ENCODE data around the gene RASL10B. TPM values are rescaled to one million over a fixed set of nuclear protein-coding genes. Genes with fewer than 3 reads are reported as not detected.

Gene RASL10B
- total RNA-seq, 2 experiments from 2014 or later: 0.22 to 0.47 TPM

DNA sequence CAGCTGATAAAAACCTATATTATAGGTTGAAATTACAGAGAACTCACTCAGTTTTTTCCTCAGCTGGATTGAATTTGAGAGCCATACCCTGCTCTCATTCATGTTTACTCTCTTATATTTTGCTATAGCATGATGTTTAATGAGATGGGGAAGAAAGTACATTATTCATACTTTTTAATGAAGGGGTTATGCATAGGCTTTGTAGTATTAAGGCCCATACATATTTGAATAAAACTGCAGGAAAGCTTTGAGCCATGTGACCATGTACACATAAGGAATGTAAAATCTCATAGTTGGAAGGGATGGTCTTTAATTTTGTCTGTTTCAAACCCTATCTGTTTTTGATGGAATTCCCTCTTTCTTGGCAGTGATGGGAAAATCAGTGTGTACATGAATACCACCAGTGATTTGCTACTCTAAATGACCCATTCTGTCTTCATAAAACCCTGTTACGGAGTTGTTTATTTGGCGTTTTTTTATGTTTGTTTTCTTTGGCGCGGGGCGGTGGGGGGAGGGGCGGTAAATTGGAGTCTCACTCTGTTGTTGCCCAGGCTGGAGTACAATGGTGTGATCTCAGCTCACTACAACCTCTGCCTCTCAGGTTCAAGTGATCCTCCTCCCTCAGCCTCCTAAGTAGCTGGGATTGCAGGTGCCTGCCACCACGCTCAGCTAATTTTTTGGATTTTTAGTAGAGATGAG, 38.8 kb upstream of the RASL10B start:
- Histone ChIP-seq H3K27me3 (ENCODE audit: control insufficient read depth in 1 of 2, insufficient read depth in 2 of 2, low read length in 2 of 2) (no peaks in the 10 kb centered on the region), H3K27ac (ENCODE audit: low read depth in 1 of 2, low read length in 2 of 2) (no peak overlapping the region), H3K4me1 (ENCODE audit: insufficient read depth, low read length) (no peaks in the 10 kb centered on the region), H3K9me3 (ENCODE audit: control insufficient read depth in 1 of 2, insufficient read depth in 1 of 2, low read length in 2 of 2) (no peaks in the 10 kb centered on the region), H3K36me3 (ENCODE audit: insufficient read depth, low read length) (peaks cover 85% of the 10 kb centered on the region), H3K4me3 (ENCODE audit: low read length) (no peak overlapping the region)
- intact Hi-C loops (cut with DNase I, micrococcal nuclease): no loop called here
- ATAC-seq (ENCODE audit: poor library complexity): no peak
- Mint-ChIP-seq H3K36me3 (ENCODE audit: low read depth) (peaks cover 86% of the 10 kb centered on the region), H3K27ac (no peak overlapping the region), H3K4me1 (ENCODE audit: low read depth) (no peaks in the 10 kb centered on the region), H3K9me3 (no peaks in the 10 kb centered on the region), H3K4me3 (no peak overlapping the region), H3K27me3 (no peaks in the 10 kb centered on the region)
- no peak for DNase-seq
- TF ChIP-seq, protein P1, sequence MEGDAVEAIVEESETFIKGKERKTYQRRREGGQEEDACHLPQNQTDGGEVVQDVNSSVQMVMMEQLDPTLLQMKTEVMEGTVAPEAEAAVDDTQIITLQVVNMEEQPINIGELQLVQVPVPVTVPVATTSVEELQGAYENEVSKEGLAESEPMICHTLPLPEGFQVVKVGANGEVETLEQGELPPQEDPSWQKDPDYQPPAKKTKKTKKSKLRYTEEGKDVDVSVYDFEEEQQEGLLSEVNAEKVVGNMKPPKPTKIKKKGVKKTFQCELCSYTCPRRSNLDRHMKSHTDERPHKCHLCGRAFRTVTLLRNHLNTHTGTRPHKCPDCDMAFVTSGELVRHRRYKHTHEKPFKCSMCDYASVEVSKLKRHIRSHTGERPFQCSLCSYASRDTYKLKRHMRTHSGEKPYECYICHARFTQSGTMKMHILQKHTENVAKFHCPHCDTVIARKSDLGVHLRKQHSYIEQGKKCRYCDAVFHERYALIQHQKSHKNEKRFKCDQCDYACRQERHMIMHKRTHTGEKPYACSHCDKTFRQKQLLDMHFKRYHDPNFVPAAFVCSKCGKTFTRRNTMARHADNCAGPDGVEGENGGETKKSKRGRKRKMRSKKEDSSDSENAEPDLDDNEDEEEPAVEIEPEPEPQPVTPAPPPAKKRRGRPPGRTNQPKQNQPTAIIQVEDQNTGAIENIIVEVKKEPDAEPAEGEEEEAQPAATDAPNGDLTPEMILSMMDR (IDR thresholded peaks at IDR 0.05): no peak
- POLR2A ChIA-PET: no interaction called here
- CTCF ChIA-PET: no interaction called here

DNA sequence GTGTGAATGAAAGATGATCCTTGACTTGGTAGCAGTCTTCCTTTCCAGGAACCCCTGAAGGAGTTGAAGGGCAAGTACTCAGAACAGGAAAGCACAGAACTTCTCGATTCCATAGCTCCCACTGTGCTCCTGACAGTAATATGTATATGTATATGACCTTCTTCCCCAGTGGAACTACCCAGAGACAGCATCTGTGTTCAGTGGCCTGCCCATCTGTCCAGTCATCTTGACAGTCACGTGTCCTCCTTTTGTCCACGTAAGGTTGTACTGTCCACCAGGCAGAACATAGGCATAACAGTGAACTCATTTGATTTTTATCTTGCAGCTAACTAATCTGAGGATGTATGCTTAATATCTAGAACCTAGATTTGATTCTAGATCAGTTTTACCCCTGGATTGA, 37.8 kb upstream of the RASL10B start:
- DNase-seq (no peak), ATAC-seq (ENCODE audit: poor library complexity) (no peak)
- H3K4me3 Mint-ChIP-seq: no peak overlapping the region
- TF ChIP-seq, protein P1 (IDR thresholded peaks at IDR 0.05): no peak
- H3K27ac ChIP-seq (ENCODE audit: low read depth in 1 of 2, low read length in 2 of 2): no peak overlapping the region
- intact Hi-C loops (cut with DNase I, micrococcal nuclease): no loop called here
- H3K4me1 Mint-ChIP-seq (ENCODE audit: low read depth): no peaks in the 10 kb centered on the region
- H3K27me3 Mint-ChIP-seq: no peaks in the 10 kb centered on the region
- H3K36me3 Mint-ChIP-seq (ENCODE audit: low read depth): peaks cover 78% of the 10 kb centered on the region
- H3K4me1 ChIP-seq (ENCODE audit: insufficient read depth, low read length): no peaks in the 10 kb centered on the region
- no peak overlapping the region for H3K27ac Mint-ChIP-seq
- H3K4me3 ChIP-seq (ENCODE audit: low read length): no peak overlapping the region
- no peaks in the 10 kb centered on the region for H3K9me3 Mint-ChIP-seq
- no peaks in the 10 kb centered on the region for H3K9me3 ChIP-seq (ENCODE audit: control insufficient read depth in 1 of 2, insufficient read depth in 1 of 2, low read length in 2 of 2)
- no peaks in the 10 kb centered on the region for H3K27me3 ChIP-seq (ENCODE audit: control insufficient read depth in 1 of 2, insufficient read depth in 2 of 2, low read length in 2 of 2)
- ChIA-PET CTCF (no interaction called here), POLR2A (no interaction called here)
- peaks cover 75% of the 10 kb centered on the region for H3K36me3 ChIP-seq (ENCODE audit: insufficient read depth, low read length)

DNA sequence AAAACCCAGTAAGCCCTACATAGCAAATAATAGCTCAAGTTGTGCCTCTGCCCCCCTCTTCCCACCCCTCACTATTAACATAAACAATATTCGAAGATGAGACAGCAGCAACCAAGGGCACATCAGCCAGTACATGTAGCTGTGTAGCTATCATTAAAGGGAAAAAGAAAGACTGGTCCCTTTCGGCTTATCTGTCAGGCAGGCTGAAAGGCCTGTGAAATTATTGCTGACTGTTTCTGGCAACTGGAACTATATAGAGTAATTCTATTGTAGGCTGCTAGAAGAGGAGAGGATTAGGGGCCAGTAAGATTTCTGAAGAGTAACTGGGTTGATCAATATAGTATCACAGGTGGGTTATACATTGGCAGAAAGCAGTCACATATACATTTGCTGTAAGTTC, 36.5 kb upstream of the RASL10B start:
- Mint-ChIP-seq H3K27ac (no peak overlapping the region), H3K4me1 (ENCODE audit: low read depth) (no peaks in the 10 kb centered on the region), H3K9me3 (no peaks in the 10 kb centered on the region), H3K36me3 (ENCODE audit: low read depth) (peaks cover 77% of the 10 kb centered on the region), H3K4me3 (no peak overlapping the region), H3K27me3 (no peaks in the 10 kb centered on the region)
- CTCF ChIA-PET: no interaction called here
- H3K27me3 ChIP-seq (ENCODE audit: control insufficient read depth in 1 of 2, insufficient read depth in 2 of 2, low read length in 2 of 2): no peaks in the 10 kb centered on the region
- H3K36me3 ChIP-seq (ENCODE audit: insufficient read depth, low read length): peaks cover 70% of the 10 kb centered on the region
- H3K4me1 ChIP-seq (ENCODE audit: insufficient read depth, low read length): no peaks in the 10 kb centered on the region
- H3K4me3 ChIP-seq (ENCODE audit: low read length): no peak overlapping the region
- no peaks in the 10 kb centered on the region for H3K9me3 ChIP-seq (ENCODE audit: control insufficient read depth in 1 of 2, insufficient read depth in 1 of 2, low read length in 2 of 2)
- no peak for ATAC-seq (ENCODE audit: poor library complexity)
- TF ChIP-seq, protein P1 (IDR thresholded peaks at IDR 0.05): no peak
- intact Hi-C loops (cut with DNase I, micrococcal nuclease): no loop called here
- POLR2A ChIA-PET: no interaction called here
- no peak overlapping the region for H3K27ac ChIP-seq (ENCODE audit: low read depth in 1 of 2, low read length in 2 of 2)
- no peak for DNase-seq

Measured in CD4-positive, alpha-beta T cell (primary cell).